ENCODE measurements around the gene FAM83D. TPM values are rescaled to one million over a fixed set of nuclear protein-coding genes. Genes with fewer than 3 reads are reported as not detected.

The FAM83D gene
- total RNA-seq, 1 experiment from 2014 or later, result 18.4 TPM

GRCh38 chr20:38924718-38925117 is 1.5 kb upstream of the FAM83D start:
- no TSS peak for BruUV-seq (replicated peaks)
- CTCF ChIA-PET, result interaction anchor here (0.6 to 15.2 kb wide), 6 partner anchors 31 to 1727 kb away, joined by 3 to 132 read pairs (median 18); partner anchors contain the start of gene DHX35

GRCh38 chr20:38926934-38927616 is 858 bp downstream of the FAM83D start:
- TF ChIP-seq CTCF (IDR thresholded peaks at IDR 0.05; ENCODE audit: unreplicated experiment), result no peak
- intact Hi-C loops (cut with micrococcal nuclease), result loop anchor here (1.0 to 2.0 kb wide), 2 partner anchors 36 to 121 kb away; partner anchors contain the start of gene DHX35
- Mint-ChIP-seq H3K27me3 (ENCODE audit: insufficient read depth, unreplicated experiment) (no peaks in the 10 kb centered on the region), H3K4me3 (ENCODE audit: unreplicated experiment) (peak overlapping the region; percentile 77), H3K27ac (ENCODE audit: low read depth, unreplicated experiment) (no peak overlapping the region), H3K4me1 (ENCODE audit: insufficient read depth, unreplicated experiment) (peaks cover 19% of the 10 kb centered on the region), H3K9me3 (ENCODE audit: unreplicated experiment) (no peaks in the 10 kb centered on the region), H3K36me3 (ENCODE audit: insufficient read depth, unreplicated experiment) (no peaks in the 10 kb centered on the region)
- ChIA-PET CTCF (interaction anchor here (0.7 to 15.2 kb wide), 11 partner anchors 10 to 1730 kb away, joined by 3 to 132 read pairs (median 4); partner anchors contain the start of gene DHX35), POLR2A (interaction anchor here (0.6 to 6.9 kb wide), 12 partner anchors 9 to 178 kb away, joined by 3 to 88 read pairs (median 4); partner anchors contain the start of genes ACTR5 and DHX35)
- BruUV-seq (replicated peaks), result TSS peak; percentile 41
- peak; percentile 9 for DNase-seq (ENCODE audit: unreplicated experiment)

More at GRCh38 chr20:38924718-38925117, 1.5 kb upstream of the FAM83D start:
- Mint-ChIP-seq H3K4me3 (ENCODE audit: unreplicated experiment) (no peak overlapping the region), H3K9me3 (ENCODE audit: unreplicated experiment) (no peaks in the 10 kb centered on the region), H3K27me3 (ENCODE audit: insufficient read depth, unreplicated experiment) (peaks cover 16% of the 10 kb centered on the region), H3K27ac (ENCODE audit: low read depth, unreplicated experiment) (no peak overlapping the region), H3K4me1 (ENCODE audit: insufficient read depth, unreplicated experiment) (peaks cover 15% of the 10 kb centered on the region), H3K36me3 (ENCODE audit: insufficient read depth, unreplicated experiment) (no peaks in the 10 kb centered on the region)
- no peak for DNase-seq (ENCODE audit: unreplicated experiment)
- intact Hi-C loops (cut with micrococcal nuclease), result no loop called here
- TF ChIP-seq CTCF (IDR thresholded peaks at IDR 0.05; ENCODE audit: unreplicated experiment), result no peak
- POLR2A ChIA-PET, result interaction anchor here (0.7 to 6.9 kb wide), 2 partner anchors 8 to 39 kb away, joined by 3 to 88 read pairs; partner anchors contain the start of gene DHX35

- ChIA-PET POLR2A (interaction anchor here (0.6 to 6.9 kb wide), 10 partner anchors 8 to 179 kb away, joined by 3 to 88 read pairs (median 4); partner anchors contain the start of genes ACTR5 and DHX35), CTCF (interaction anchor here (0.6 to 15.2 kb wide), 14 partner anchors 10 to 1731 kb away, joined by 3 to 132 read pairs (median 4); partner anchors contain the start of genes DHX35 and RALGAPB)
- Mint-ChIP-seq H3K36me3 (ENCODE audit: insufficient read depth, unreplicated experiment) (no peaks in the 10 kb centered on the region), H3K4me1 (ENCODE audit: insufficient read depth, unreplicated experiment) (peaks cover 27% of the 10 kb centered on the region), H3K27me3 (ENCODE audit: insufficient read depth, unreplicated experiment) (no peaks in the 10 kb centered on the region), H3K4me3 (ENCODE audit: unreplicated experiment) (peak overlapping the region; percentile 77), H3K27ac (ENCODE audit: low read depth, unreplicated experiment) (peak overlapping the region; percentile 4), H3K9me3 (ENCODE audit: unreplicated experiment) (no peaks in the 10 kb centered on the region)
- no peak for TF ChIP-seq CTCF (IDR thresholded peaks at IDR 0.05; ENCODE audit: unreplicated experiment)
- peak; percentile 68 for DNase-seq (ENCODE audit: unreplicated experiment)
- BruUV-seq (replicated peaks), result no TSS peak
- intact Hi-C loops (cut with micrococcal nuclease), result loop anchor here (2.0 kb wide), 1 partner anchor 35 kb away; the partner anchor contains the start of gene DHX35
Measured at GRCh38 chr20:38927902-38928578, 1.8 kb downstream of the FAM83D start.

GRCh38 chr20:38930242-38930569 is 4.0 kb downstream of the FAM83D start:
- H3K27me3 Mint-ChIP-seq (ENCODE audit: insufficient read depth, unreplicated experiment), result no peaks in the 10 kb centered on the region
- no peak overlapping the region for H3K4me3 Mint-ChIP-seq (ENCODE audit: unreplicated experiment)
- ChIA-PET CTCF (interaction anchor here (0.5 to 15.2 kb wide), 11 partner anchors 12 to 1983 kb away, joined by 3 to 132 read pairs (median 5); partner anchors contain the start of gene DHX35), POLR2A (interaction anchor here (0.6 to 6.9 kb wide), 4 partner anchors 9 to 181 kb away, joined by 3 to 88 read pairs (median 4); partner anchors contain the start of genes ACTR5 and DHX35)
- intact Hi-C loops (cut with micrococcal nuclease), result no loop called here
- no peak for DNase-seq (ENCODE audit: unreplicated experiment)
- H3K9me3 Mint-ChIP-seq (ENCODE audit: unreplicated experiment), result no peaks in the 10 kb centered on the region
- H3K4me1 Mint-ChIP-seq (ENCODE audit: insufficient read depth, unreplicated experiment), result peaks cover 30% of the 10 kb centered on the region
- H3K27ac Mint-ChIP-seq (ENCODE audit: low read depth, unreplicated experiment), result no peak overlapping the region
- H3K36me3 Mint-ChIP-seq (ENCODE audit: insufficient read depth, unreplicated experiment), result no peaks in the 10 kb centered on the region
- BruUV-seq (replicated peaks), result no TSS peak
- no peak for TF ChIP-seq CTCF (IDR thresholded peaks at IDR 0.05; ENCODE audit: unreplicated experiment)
